ENCODE data around the gene CHST1. TPM values are rescaled to one million over a fixed set of nuclear protein-coding genes. Genes with fewer than 3 reads are reported as not detected.

Gene CHST1
- total RNA-seq, 1 experiment from 2014 or later: not detected

DNA sequence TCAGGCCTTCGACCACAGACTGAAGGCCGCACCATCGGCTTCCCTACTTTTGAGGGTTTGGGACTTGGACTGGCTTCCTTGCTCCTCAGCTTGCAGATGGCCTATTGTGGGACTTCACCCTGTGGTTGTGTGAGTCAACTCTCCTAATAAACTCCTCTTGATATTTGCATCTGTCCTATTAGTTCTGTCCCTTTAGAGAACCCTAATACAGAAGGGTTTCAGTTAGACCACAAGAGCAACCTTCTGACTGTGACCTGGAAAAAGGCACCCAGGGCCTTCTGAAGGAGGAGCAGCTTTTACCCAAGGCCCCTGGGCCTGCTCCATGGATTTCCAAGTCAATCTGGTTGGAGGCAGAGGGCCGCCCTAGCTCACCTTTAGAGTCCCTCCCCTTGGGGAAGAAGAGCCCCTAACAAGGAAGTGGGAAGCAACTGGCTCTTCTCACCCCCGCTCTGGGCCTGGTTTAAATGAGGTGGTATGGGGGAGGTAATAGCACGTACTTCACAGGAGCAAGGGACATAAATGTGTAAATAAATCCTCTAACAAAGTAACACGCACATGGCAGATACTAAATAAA lies 11.2 kb upstream of the CHST1 start:
- Histone ChIP-seq H3F3A (ENCODE audit: low read length, unreplicated experiment) (no peaks in the 10 kb centered on the region), H3K4me3 (ENCODE audit: low read length) (no peak overlapping the region), H3K4me1 (ENCODE audit: insufficient read depth, low read length) (no peaks in the 10 kb centered on the region), H3K9me3 (ENCODE audit: low read length) (no peaks in the 10 kb centered on the region), H3K9ac (ENCODE audit: low read length) (no peak overlapping the region), H3K36me3 (ENCODE audit: low read depth, low read length) (no peaks in the 10 kb centered on the region), H2AFZ (ENCODE audit: low read length) (no peak overlapping the region), H4K20me1 (ENCODE audit: low read length) (no peaks in the 10 kb centered on the region), H3K27ac (ENCODE audit: low read length) (no peak overlapping the region), H3K9me2 (replicated peaks; ENCODE audit: low read length) (no peaks in the 10 kb centered on the region), H3K4me2 (ENCODE audit: low read length) (no peak overlapping the region), H3K79me2 (ENCODE audit: low read length) (no peaks in the 10 kb centered on the region), H3K27me3 (ENCODE audit: low read length) (peaks cover 22% of the 10 kb centered on the region; the same call in 1 of the 2 replicates)
- no peak for TF ChIP-seq EZH2 (IDR thresholded peaks at IDR 0.05; ENCODE audit: low read length, unreplicated experiment)
- TF ChIP-seq, protein P1, sequence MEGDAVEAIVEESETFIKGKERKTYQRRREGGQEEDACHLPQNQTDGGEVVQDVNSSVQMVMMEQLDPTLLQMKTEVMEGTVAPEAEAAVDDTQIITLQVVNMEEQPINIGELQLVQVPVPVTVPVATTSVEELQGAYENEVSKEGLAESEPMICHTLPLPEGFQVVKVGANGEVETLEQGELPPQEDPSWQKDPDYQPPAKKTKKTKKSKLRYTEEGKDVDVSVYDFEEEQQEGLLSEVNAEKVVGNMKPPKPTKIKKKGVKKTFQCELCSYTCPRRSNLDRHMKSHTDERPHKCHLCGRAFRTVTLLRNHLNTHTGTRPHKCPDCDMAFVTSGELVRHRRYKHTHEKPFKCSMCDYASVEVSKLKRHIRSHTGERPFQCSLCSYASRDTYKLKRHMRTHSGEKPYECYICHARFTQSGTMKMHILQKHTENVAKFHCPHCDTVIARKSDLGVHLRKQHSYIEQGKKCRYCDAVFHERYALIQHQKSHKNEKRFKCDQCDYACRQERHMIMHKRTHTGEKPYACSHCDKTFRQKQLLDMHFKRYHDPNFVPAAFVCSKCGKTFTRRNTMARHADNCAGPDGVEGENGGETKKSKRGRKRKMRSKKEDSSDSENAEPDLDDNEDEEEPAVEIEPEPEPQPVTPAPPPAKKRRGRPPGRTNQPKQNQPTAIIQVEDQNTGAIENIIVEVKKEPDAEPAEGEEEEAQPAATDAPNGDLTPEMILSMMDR (conservative IDR thresholded peaks at IDR 0.05; ENCODE audit: low read depth, low read length): no peak
- TF ChIP-seq EZH2phosphoT487 (IDR thresholded peaks at IDR 0.05; ENCODE audit: borderline replicate concordance, low read length): no peak
- DNase-seq: no peak
- POLR2A ChIA-PET (ENCODE audit: unreplicated experiment): no interaction called here
- CTCF ChIA-PET: no interaction called here
- intact Hi-C loops (cut with micrococcal nuclease): no loop called here
- ATAC-seq: no peak
- no TSS peak for BruUV-seq (replicated peaks)

DNA sequence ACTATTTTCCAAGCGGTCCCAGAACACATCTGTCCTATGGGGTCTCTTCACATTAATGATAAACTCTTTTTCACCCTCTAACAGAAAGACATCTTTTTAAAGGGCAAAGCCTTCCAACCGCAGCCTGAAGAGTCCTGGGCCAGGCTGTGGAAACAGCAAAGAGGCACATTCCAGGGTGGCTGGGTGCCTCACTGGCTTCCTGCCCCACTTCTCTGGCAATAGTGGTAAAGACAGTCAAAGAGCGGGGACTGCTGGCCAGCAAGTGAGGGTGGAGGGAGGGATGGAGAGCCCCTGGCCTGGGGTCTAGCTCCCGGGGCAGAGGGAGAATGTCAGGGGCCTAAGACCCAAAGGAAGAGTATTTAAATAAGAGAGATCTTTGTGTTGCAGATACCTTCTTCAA lies 10.2 kb upstream of the CHST1 start:
- no peak overlapping the region for H3K27ac ChIP-seq (ENCODE audit: low read length)
- intact Hi-C loops (cut with micrococcal nuclease): no loop called here
- H3F3A ChIP-seq (ENCODE audit: low read length, unreplicated experiment): no peaks in the 10 kb centered on the region
- H3K4me1 ChIP-seq (ENCODE audit: insufficient read depth, low read length): no peaks in the 10 kb centered on the region
- TF ChIP-seq, protein P1 (conservative IDR thresholded peaks at IDR 0.05; ENCODE audit: low read depth, low read length): no peak
- TF ChIP-seq EZH2phosphoT487 (IDR thresholded peaks at IDR 0.05; ENCODE audit: borderline replicate concordance, low read length) (no peak), EZH2 (IDR thresholded peaks at IDR 0.05; ENCODE audit: low read length, unreplicated experiment) (no peak)
- H3K9me2 ChIP-seq (replicated peaks; ENCODE audit: low read length): no peaks in the 10 kb centered on the region
- ChIA-PET CTCF (no interaction called here), POLR2A (ENCODE audit: unreplicated experiment) (no interaction called here)
- no peaks in the 10 kb centered on the region for H3K36me3 ChIP-seq (ENCODE audit: low read depth, low read length)
- no peak overlapping the region for H3K4me2 ChIP-seq (ENCODE audit: low read length)
- no TSS peak for BruUV-seq (replicated peaks)
- ATAC-seq (no peak), DNase-seq (no peak)
- H4K20me1 ChIP-seq (ENCODE audit: low read length): no peaks in the 10 kb centered on the region
- no peak overlapping the region for H3K9ac ChIP-seq (ENCODE audit: low read length)
- H3K9me3 ChIP-seq (ENCODE audit: low read length): no peaks in the 10 kb centered on the region
- H2AFZ ChIP-seq (ENCODE audit: low read length): no peak overlapping the region
- H3K4me3 ChIP-seq (ENCODE audit: low read length): no peak overlapping the region
- H3K27me3 ChIP-seq (ENCODE audit: low read length): peaks cover 12% of the 10 kb centered on the region; the same call in 1 of the 2 replicates
- H3K79me2 ChIP-seq (ENCODE audit: low read length): no peaks in the 10 kb centered on the region

DNA sequence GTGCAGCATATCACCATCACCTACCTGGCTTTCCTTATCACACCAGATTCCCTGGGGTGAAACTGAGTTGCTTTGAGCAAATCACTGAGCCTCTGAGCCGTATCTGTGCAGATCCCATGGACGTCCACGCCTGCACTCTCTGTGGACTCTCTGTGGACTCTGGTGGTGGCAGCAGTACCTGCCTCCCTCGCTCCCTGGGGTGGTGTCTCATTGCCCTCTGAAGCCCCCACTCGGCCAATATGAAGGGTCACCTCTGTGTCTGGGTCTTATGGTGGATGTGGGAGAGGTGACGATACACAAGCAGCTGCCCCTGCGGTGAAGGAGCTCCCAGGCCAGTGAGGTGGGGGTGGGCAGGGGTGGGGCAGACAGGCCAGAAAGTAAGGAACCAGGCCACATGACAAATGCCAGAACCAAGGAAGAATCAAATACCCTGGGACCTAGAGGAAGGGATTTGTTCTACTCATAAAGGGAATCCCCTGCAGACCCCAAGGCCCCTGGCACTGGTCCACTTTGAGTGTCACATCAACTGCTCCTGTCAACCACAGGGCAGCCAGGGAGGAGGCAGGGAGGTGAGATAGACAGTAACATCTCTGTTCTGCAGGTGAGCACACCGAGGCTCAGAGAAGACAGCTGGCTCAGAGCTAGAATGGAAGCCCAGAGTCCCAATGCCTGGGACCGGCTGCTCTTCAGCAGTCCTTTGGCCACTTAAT lies 9.2 kb upstream of the CHST1 start:
- POLR2A ChIA-PET (ENCODE audit: unreplicated experiment): no interaction called here
- DNase-seq: no peak

More for the DNA sequence above, 9.2 kb upstream of the CHST1 start:
- H3K9me3 ChIP-seq (ENCODE audit: low read length): no peaks in the 10 kb centered on the region
- no peak overlapping the region for H3K4me2 ChIP-seq (ENCODE audit: low read length)
- H3K9ac ChIP-seq (ENCODE audit: low read length): no peak overlapping the region
- H3F3A ChIP-seq (ENCODE audit: low read length, unreplicated experiment): no peaks in the 10 kb centered on the region
- H4K20me1 ChIP-seq (ENCODE audit: low read length): no peaks in the 10 kb centered on the region
- H3K4me1 ChIP-seq (ENCODE audit: insufficient read depth, low read length): no peaks in the 10 kb centered on the region
- H3K27me3 ChIP-seq (ENCODE audit: low read length): peaks cover 3% of the 10 kb centered on the region; the same call in 1 of the 2 replicates
- no peak overlapping the region for H3K27ac ChIP-seq (ENCODE audit: low read length)
- no peak for ATAC-seq
- no TSS peak for BruUV-seq (replicated peaks)
- CTCF ChIA-PET: no interaction called here
- no peak overlapping the region for H2AFZ ChIP-seq (ENCODE audit: low read length)
- no peaks in the 10 kb centered on the region for H3K9me2 ChIP-seq (replicated peaks; ENCODE audit: low read length)
- intact Hi-C loops (cut with micrococcal nuclease): no loop called here
- no peak for TF ChIP-seq EZH2 (IDR thresholded peaks at IDR 0.05; ENCODE audit: low read length, unreplicated experiment)
- TF ChIP-seq, protein P1 (conservative IDR thresholded peaks at IDR 0.05; ENCODE audit: low read depth, low read length): no peak
- TF ChIP-seq EZH2phosphoT487 (IDR thresholded peaks at IDR 0.05; ENCODE audit: borderline replicate concordance, low read length): no peak
- no peaks in the 10 kb centered on the region for H3K79me2 ChIP-seq (ENCODE audit: low read length)
- H3K4me3 ChIP-seq (ENCODE audit: low read length): no peak overlapping the region
- H3K36me3 ChIP-seq (ENCODE audit: low read depth, low read length): no peaks in the 10 kb centered on the region

Measured in PC-3 (cell line).